ENCODE measurements around the gene INKA2. TPM values are rescaled to one million over a fixed set of nuclear protein-coding genes. Genes with fewer than 3 reads are reported as not detected.

INKA2 gene
- total and polyA plus RNA-seq, 10 of the 15 experiments (the other 5 are each of a cell fraction or from before 2014, with no cell fraction given), result 0.38 to 5.1 (median 1.3) TPM; not detected in 1

DNA sequence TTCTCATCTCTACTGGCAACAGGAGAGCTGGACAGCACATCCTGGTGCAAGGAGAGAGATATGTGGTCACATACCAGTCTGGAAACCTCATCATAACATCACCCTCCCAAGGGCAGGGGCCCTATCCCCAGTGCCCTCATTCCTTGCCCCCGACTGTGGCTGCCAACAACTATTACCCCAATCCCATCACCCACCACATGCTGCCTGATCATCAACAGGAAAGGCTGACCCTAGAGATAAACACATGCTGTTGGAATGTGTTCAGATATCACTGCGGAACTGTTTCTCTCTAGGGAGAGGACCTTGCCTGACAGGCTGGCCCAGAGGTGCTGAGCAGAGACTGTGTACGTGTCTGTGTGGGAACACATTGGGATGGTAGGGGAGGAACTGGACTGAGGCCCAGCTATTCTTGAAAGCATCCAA is 4.5 kb upstream of the INKA2 start:
- H3K4me2 ChIP-seq (ENCODE audit: control insufficient read depth, insufficient read depth), result no peak overlapping the region
- BruUV-seq (replicated peaks), result no TSS peak
- DNase-seq (ENCODE audit: low read depth, low spot score) (no peak), ATAC-seq (no peak), FAIRE-seq (no peak)
- H3K4me3 ChIP-seq, result no peak overlapping the region
- 45% methylated on average over 3 of the region's 3 CpGs for WGBS (ENCODE audit: insufficient coverage, insufficient replicate concordance, low lambda C conversion rate, missing lambda C conversion rate)
- H3K9me3 ChIP-seq (replicated peaks; ENCODE audit: control insufficient read depth, insufficient read depth, low read length), result no peaks in the 10 kb centered on the region
- H3K36me3 ChIP-seq (ENCODE audit: control insufficient read depth in 2 of 2, insufficient read depth in 2 of 2, low read length in 1 of 2), result no peaks in the 10 kb centered on the region
- H3K4me1 ChIP-seq (ENCODE audit: control insufficient read depth, insufficient read depth, low read length), result peaks cover 5% of the 10 kb centered on the region; the same call in 1 of the 2 replicates
- in situ Hi-C loops (cut with MboI) (no loop called here), intact Hi-C loops (cut with micrococcal nuclease; ENCODE audit: unreplicated experiment) (no loop called here)
- ChIA-PET POLR2A (interaction anchor here (0.6 to 1.7 kb wide), 2 partner anchors 10 to 26 kb away, joined by 3 to 4 read pairs; no protein-coding TSS in a partner anchor), SMC1A (ENCODE audit: uncharacterized antibody, unreplicated experiment) (interaction anchor here (1.1 to 12.9 kb wide), 5 partner anchors 24 to 261 kb away, joined by 4 to 123 read pairs (median 8); no protein-coding TSS in a partner anchor), RAD21 (ENCODE audit: unreplicated experiment) (interaction anchor here (6.7 kb wide), 1 partner anchor 236 kb away, joined by 51 read pairs; no protein-coding TSS in a partner anchor), CTCF (interaction anchor here (0.6 to 12.7 kb wide), 8 partner anchors 8 to 713 kb away, joined by 3 to 135 read pairs (median 11); no protein-coding TSS in a partner anchor)
- no peak overlapping the region for H2AFZ ChIP-seq (ENCODE audit: control insufficient read depth, low read depth, low read length)
- no peaks in the 10 kb centered on the region for H3K79me2 ChIP-seq (ENCODE audit: control insufficient read depth, insufficient read depth, low read length)
- H3K9ac ChIP-seq (ENCODE audit: control insufficient read depth, insufficient read depth, low read length), result no peak overlapping the region
- H4K20me1 ChIP-seq (ENCODE audit: control insufficient read depth, insufficient read depth), result no peaks in the 10 kb centered on the region
- no peak overlapping the region for H3K27ac ChIP-seq (ENCODE audit: control insufficient read depth, insufficient read depth)
- peaks cover 0 to 6% of the 10 kb centered on the region in 2 experiments; a peak in 1 of 4 replicates for H3K27me3 ChIP-seq (replicated peaks in 1 of 2; ENCODE audit: control insufficient read depth in 2 of 2, insufficient read depth in 2 of 2, low read length in 1 of 2)
- TF ChIP-seq TCF12 (IDR thresholded peaks at IDR 0.05; ENCODE audit: low read depth, low read length) (no peak), RAD51 (IDR thresholded peaks at IDR 0.05) (no peak), CBX3 (IDR thresholded peaks at IDR 0.05; ENCODE audit: borderline replicate concordance, low read depth) (no peak), SPI1 (IDR thresholded peaks at IDR 0.05; ENCODE audit: borderline replicate concordance, insufficient read depth, low read depth, low read length) (no peak), MTA3 (IDR thresholded peaks at IDR 0.05; ENCODE audit: borderline replicate concordance, low read length) (no peak), SMAD1 (IDR thresholded peaks at IDR 0.05; ENCODE audit: low read depth, partially characterized antibody) (no peak), SIN3A (IDR thresholded peaks at IDR 0.05; ENCODE audit: low read depth, low read length) (no peak), ZNF622 (IDR thresholded peaks at IDR 0.05) (no peak), SP1 (IDR thresholded peaks at IDR 0.05; ENCODE audit: low read depth, low read length) (no peak), NR2F1 (conservative IDR thresholded peaks at IDR 0.05) (no peak), ZNF24 (IDR thresholded peaks at IDR 0.05) (no peak), EZH2 (IDR thresholded peaks at IDR 0.05; ENCODE audit: borderline replicate concordance, control insufficient read depth, low read depth, low read length) (no peak), CHD4 (IDR thresholded peaks at IDR 0.05) (no peak), NBN (IDR thresholded peaks at IDR 0.05) (no peak), WRNIP1 (IDR thresholded peaks at IDR 0.05; ENCODE audit: borderline replicate concordance, low read depth, low read length) (no peak), CBX5 (IDR thresholded peaks at IDR 0.05; ENCODE audit: low read depth) (no peak)
- TF ChIP-seq, protein P1, sequence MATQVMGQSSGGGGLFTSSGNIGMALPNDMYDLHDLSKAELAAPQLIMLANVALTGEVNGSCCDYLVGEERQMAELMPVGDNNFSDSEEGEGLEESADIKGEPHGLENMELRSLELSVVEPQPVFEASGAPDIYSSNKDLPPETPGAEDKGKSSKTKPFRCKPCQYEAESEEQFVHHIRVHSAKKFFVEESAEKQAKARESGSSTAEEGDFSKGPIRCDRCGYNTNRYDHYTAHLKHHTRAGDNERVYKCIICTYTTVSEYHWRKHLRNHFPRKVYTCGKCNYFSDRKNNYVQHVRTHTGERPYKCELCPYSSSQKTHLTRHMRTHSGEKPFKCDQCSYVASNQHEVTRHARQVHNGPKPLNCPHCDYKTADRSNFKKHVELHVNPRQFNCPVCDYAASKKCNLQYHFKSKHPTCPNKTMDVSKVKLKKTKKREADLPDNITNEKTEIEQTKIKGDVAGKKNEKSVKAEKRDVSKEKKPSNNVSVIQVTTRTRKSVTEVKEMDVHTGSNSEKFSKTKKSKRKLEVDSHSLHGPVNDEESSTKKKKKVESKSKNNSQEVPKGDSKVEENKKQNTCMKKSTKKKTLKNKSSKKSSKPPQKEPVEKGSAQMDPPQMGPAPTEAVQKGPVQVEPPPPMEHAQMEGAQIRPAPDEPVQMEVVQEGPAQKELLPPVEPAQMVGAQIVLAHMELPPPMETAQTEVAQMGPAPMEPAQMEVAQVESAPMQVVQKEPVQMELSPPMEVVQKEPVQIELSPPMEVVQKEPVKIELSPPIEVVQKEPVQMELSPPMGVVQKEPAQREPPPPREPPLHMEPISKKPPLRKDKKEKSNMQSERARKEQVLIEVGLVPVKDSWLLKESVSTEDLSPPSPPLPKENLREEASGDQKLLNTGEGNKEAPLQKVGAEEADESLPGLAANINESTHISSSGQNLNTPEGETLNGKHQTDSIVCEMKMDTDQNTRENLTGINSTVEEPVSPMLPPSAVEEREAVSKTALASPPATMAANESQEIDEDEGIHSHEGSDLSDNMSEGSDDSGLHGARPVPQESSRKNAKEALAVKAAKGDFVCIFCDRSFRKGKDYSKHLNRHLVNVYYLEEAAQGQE (IDR thresholded peaks at IDR 0.05; ENCODE audit: low read depth, low read length), result no peak
- TF ChIP-seq, protein P2, sequence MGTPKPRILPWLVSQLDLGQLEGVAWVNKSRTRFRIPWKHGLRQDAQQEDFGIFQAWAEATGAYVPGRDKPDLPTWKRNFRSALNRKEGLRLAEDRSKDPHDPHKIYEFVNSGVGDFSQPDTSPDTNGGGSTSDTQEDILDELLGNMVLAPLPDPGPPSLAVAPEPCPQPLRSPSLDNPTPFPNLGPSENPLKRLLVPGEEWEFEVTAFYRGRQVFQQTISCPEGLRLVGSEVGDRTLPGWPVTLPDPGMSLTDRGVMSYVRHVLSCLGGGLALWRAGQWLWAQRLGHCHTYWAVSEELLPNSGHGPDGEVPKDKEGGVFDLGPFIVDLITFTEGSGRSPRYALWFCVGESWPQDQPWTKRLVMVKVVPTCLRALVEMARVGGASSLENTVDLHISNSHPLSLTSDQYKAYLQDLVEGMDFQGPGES (IDR thresholded peaks at IDR 0.05), result no peak
- TF ChIP-seq, protein P3, sequence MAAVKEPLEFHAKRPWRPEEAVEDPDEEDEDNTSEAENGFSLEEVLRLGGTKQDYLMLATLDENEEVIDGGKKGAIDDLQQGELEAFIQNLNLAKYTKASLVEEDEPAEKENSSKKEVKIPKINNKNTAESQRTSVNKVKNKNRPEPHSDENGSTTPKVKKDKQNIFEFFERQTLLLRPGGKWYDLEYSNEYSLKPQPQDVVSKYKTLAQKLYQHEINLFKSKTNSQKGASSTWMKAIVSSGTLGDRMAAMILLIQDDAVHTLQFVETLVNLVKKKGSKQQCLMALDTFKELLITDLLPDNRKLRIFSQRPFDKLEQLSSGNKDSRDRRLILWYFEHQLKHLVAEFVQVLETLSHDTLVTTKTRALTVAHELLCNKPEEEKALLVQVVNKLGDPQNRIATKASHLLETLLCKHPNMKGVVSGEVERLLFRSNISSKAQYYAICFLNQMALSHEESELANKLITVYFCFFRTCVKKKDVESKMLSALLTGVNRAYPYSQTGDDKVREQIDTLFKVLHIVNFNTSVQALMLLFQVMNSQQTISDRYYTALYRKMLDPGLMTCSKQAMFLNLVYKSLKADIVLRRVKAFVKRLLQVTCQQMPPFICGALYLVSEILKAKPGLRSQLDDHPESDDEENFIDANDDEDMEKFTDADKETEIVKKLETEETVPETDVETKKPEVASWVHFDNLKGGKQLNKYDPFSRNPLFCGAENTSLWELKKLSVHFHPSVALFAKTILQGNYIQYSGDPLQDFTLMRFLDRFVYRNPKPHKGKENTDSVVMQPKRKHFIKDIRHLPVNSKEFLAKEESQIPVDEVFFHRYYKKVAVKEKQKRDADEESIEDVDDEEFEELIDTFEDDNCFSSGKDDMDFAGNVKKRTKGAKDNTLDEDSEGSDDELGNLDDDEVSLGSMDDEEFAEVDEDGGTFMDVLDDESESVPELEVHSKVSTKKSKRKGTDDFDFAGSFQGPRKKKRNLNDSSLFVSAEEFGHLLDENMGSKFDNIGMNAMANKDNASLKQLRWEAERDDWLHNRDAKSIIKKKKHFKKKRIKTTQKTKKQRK (IDR thresholded peaks at IDR 0.05; ENCODE audit: low read depth, low read length), result no peak
